Prostate gland (tissue), 2 donors: ENCODE results near the gene ZC3H12C. TPM values are rescaled to one million over a fixed set of nuclear protein-coding genes. Genes with fewer than 3 reads are reported as not detected.

Source experiments
- DNase-seq: peaks from one replicate; pipeline ENCODE4 v3.0.0-alpha.2; 2019; ENCODE audit warnings: low spot score
- H3K27ac ChIP-seq, 2 donors: fragments of 200-600 bp; sonication (generic); 2 replicates each; pipeline ENCODE4 v1.5.1; 2017 to 2019
- H3K27me3 ChIP-seq: fragments of 200-600 bp; sonication (generic); replicated peaks from 2 replicates; pipeline ENCODE4 v1.5.1; 2019; ENCODE audit not compliant: insufficient read depth
- H3K36me3 ChIP-seq, 2 donors: fragments of 200-600 bp; sonication (generic); 1 replicate in 1 of 2; 2 replicates in 1 of 2; pipeline versions ENCODE4 v1.5.1 to v1.8.1; 2017 to 2019
- H3K4me1 ChIP-seq: fragments of 200-600 bp; sonication (generic); replicated peaks from 2 replicates; pipeline ENCODE4 v1.5.1; 2019
- H3K4me3 ChIP-seq, 2 donors: fragments of 200-600 bp; sonication (generic); 2 replicates each; pipeline ENCODE4 v1.5.1; 2017 to 2019
- H3K9me3 ChIP-seq: fragments of 200-600 bp; sonication (generic); 2 replicates; pipeline ENCODE4 v1.5.1; 2017
- CTCF ChIP-seq, 4 experiments: fragments of 200-600 bp in 2 of 4; fragments of 450-650 bp in 2 of 4; sonication (generic) in 2 of 4; IDR thresholded peaks; 1 replicate in 3 of 4; 2 replicates in 1 of 4; pipeline ENCODE4 v1.5.1; 2016 to 2019; ENCODE audit warnings: antibody characterized with exemption in 4 of 4, mild to moderate bottlenecking in 2 of 4, moderate library complexity in 2 of 4
- POLR2A ChIP-seq: fragments of 450-650 bp; IDR thresholded peaks from one replicate; pipeline ENCODE4 v1.6.1; 2016; ENCODE audit warnings: antibody characterized with exemption, mild to moderate bottlenecking
- POLR2AphosphoS5 ChIP-seq: sonication (generic); formaldehyde crosslinking; IDR thresholded peaks from one replicate; pipeline ENCODE4 v1.6.1; 2017; ENCODE audit warnings: antibody characterized with exemption
- WGBS: methylation state at CpG from one replicate; pipeline ENCODE4 v1.1.5; 2018; 5-methylcytosine and 5-hydroxymethylcytosine counted together
- intact Hi-C: fragments of 100-400 bp; cut with DNase I; formaldehyde crosslinking; loops from one replicate; pipeline ENCODE4 v1.14.2; 2022
- total RNA-seq, 2 donors: library from RNA; depleted of rRNA; stranded (reverse); fragments of >200 nt; gene quantifications; one replicate each; pipeline ENCODE4 v1.1.0, GENCODE V29; 2016

ZC3H12C gene
- total RNA-seq, 2 donors from 2014 or later = 6.5 to 11.9 TPM

- no peak for DNase-seq
- Histone ChIP-seq H3K36me3 (no peaks in the 10 kb centered on the region), H3K27ac (no peak overlapping the region), H3K4me1 (no peaks in the 10 kb centered on the region), H3K4me3 (no peak overlapping the region), H3K27me3 (no peaks in the 10 kb centered on the region), H3K9me3 (no peaks in the 10 kb centered on the region)
- intact Hi-C loops = no loop called here
- TF ChIP-seq POLR2AphosphoS5 (no peak), POLR2A (no peak), CTCF (IDR thresholded peaks at IDR 0.05) (no peak)
- WGBS = 63% methylated on average over 4 of the region's 4 CpGs
Measured at GRCh38 chr11:110126936-110127335, 33.7 kb downstream of the ZC3H12C start.

- no peaks in the 10 kb centered on the region for H3K36me3 ChIP-seq
- intact Hi-C loops = no loop called here
- no peaks in the 10 kb centered on the region for H3K27me3 ChIP-seq
- no peaks in the 10 kb centered on the region for H3K9me3 ChIP-seq
- H3K4me3 ChIP-seq = no peak overlapping the region
- H3K27ac ChIP-seq = no peak overlapping the region
- no peak for DNase-seq
- no peak for TF ChIP-seq POLR2A
- TF ChIP-seq CTCF (IDR thresholded peaks at IDR 0.05) = no peak
- TF ChIP-seq POLR2AphosphoS5 = no peak
- WGBS = 28% methylated on average over 2 of the region's 2 CpGs
- H3K4me1 ChIP-seq = no peaks in the 10 kb centered on the region
Measured at GRCh38 chr11:110128161-110128560, 35.0 kb downstream of the ZC3H12C start.

GRCh38 chr11:110130642-110131238, 37.5 kb downstream of the ZC3H12C start:
- no peaks in the 10 kb centered on the region for H3K4me1 ChIP-seq
- H3K36me3 ChIP-seq = no peaks in the 10 kb centered on the region
- no peak for TF ChIP-seq POLR2AphosphoS5
- TF ChIP-seq CTCF (IDR thresholded peaks at IDR 0.05) = no peak
- no peak for TF ChIP-seq POLR2A
- H3K9me3 ChIP-seq = no peaks in the 10 kb centered on the region
- no peak overlapping the region for H3K4me3 ChIP-seq
- intact Hi-C loops = no loop called here
- no peaks in the 10 kb centered on the region for H3K27me3 ChIP-seq
- 64% methylated on average over 10 of the region's 10 CpGs for WGBS
- H3K27ac ChIP-seq = no peak overlapping the region
- no peak for DNase-seq

- H3K27me3 ChIP-seq = no peaks in the 10 kb centered on the region
- H3K4me1 ChIP-seq = no peaks in the 10 kb centered on the region
- intact Hi-C loops = no loop called here
- H3K36me3 ChIP-seq = no peaks in the 10 kb centered on the region
- TF ChIP-seq CTCF (IDR thresholded peaks at IDR 0.05) = no peak
- no peak for TF ChIP-seq POLR2A
- TF ChIP-seq POLR2AphosphoS5 = no peak
- no peaks in the 10 kb centered on the region for H3K9me3 ChIP-seq
- H3K4me3 ChIP-seq = no peak overlapping the region
- no peak overlapping the region for H3K27ac ChIP-seq
- WGBS = 69% methylated on average over 6 of the region's 6 CpGs
- no peak for DNase-seq
Measured at GRCh38 chr11:110131386-110132123, 38.4 kb downstream of the ZC3H12C start.

- H3K9me3 ChIP-seq = no peaks in the 10 kb centered on the region
- no peak overlapping the region for H3K4me3 ChIP-seq
- intact Hi-C loops = no loop called here
- H3K36me3 ChIP-seq = no peaks in the 10 kb centered on the region
- WGBS = 88% methylated on average over 2 of the region's 2 CpGs
- H3K27ac ChIP-seq = no peak overlapping the region
- no peaks in the 10 kb centered on the region for H3K27me3 ChIP-seq
- H3K4me1 ChIP-seq = no peaks in the 10 kb centered on the region
- no peak for DNase-seq
- TF ChIP-seq POLR2AphosphoS5 = no peak
- no peak for TF ChIP-seq CTCF (IDR thresholded peaks at IDR 0.05)
- no peak for TF ChIP-seq POLR2A
Measured at GRCh38 chr11:110133160-110133559, 40.0 kb downstream of the ZC3H12C start.
